ENCODE results near the gene CLK2. TPM values are rescaled to one million over a fixed set of nuclear protein-coding genes. Genes with fewer than 3 reads are reported as not detected.
A peak's percentile ranks its signal among the peaks of the same experiment; 100 is the strongest.

The CLK2 gene
- polyA plus RNA-seq, 1 donor from 2014 or later, result 44.4 TPM

DNA sequence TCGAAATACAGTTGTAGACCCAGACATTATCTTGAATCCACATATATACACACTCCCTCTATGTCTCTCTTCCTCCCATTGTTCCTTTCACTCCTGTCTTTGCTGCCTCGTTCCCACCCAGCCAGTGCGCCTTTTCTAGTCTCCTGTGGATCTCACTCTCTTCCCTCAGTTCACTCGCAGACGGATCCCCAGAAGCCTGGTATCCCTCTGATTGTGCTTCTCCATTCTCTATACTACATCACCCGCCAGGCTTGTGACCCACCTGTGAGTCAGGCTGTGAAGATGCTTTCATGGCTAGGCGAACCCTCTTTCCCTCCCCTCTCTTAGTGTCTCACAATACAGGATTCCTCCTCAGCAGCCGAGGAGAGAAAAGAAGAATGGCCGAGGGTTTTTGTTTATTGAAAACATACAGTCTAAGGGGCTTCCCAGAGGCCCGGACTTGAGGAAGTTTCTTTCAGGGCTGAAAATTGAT, 5.4 kb upstream of the CLK2 start:
- H3K27me3 ChIP-seq (ENCODE audit: insufficient read depth, low read depth, low read length), result no peaks in the 10 kb centered on the region
- peak overlapping the region; percentile 98 for H3K4me2 ChIP-seq (ENCODE audit: low read length)
- H3K4me3 ChIP-seq (ENCODE audit: low read length), result peak overlapping the region; percentile 96
- peaks cover 10% of the 10 kb centered on the region for H3F3A ChIP-seq (ENCODE audit: insufficient read depth, low read length, poor library complexity, severe bottlenecking)
- no peaks in the 10 kb centered on the region for H3K36me3 ChIP-seq (ENCODE audit: insufficient read depth, low read length)
- H3K79me2 ChIP-seq (replicated peaks; ENCODE audit: insufficient read depth, low read length), result no peaks in the 10 kb centered on the region
- peak overlapping the region; percentile 100 for H3K27ac ChIP-seq (ENCODE audit: low read length)
- H3K9ac ChIP-seq (ENCODE audit: low read length), result peak overlapping the region; percentile 97
- H3K9me2 ChIP-seq (ENCODE audit: insufficient read depth, low read length), result no peaks in the 10 kb centered on the region
- no peak for TF ChIP-seq POLR2AphosphoS5 (IDR thresholded peaks at IDR 0.05)
- TF ChIP-seq EP300 (conservative IDR thresholded peaks at IDR 0.05; ENCODE audit: poor library complexity, severe bottlenecking), result peak; percentile 4
- TF ChIP-seq EZH2 (IDR thresholded peaks at IDR 0.05; ENCODE audit: borderline replicate concordance, insufficient read depth, low read length, poor library complexity, severe bottlenecking), result no peak
- TF ChIP-seq RAD21 (conservative IDR thresholded peaks at IDR 0.05), result peak; percentile 4
- TF ChIP-seq, protein P1, sequence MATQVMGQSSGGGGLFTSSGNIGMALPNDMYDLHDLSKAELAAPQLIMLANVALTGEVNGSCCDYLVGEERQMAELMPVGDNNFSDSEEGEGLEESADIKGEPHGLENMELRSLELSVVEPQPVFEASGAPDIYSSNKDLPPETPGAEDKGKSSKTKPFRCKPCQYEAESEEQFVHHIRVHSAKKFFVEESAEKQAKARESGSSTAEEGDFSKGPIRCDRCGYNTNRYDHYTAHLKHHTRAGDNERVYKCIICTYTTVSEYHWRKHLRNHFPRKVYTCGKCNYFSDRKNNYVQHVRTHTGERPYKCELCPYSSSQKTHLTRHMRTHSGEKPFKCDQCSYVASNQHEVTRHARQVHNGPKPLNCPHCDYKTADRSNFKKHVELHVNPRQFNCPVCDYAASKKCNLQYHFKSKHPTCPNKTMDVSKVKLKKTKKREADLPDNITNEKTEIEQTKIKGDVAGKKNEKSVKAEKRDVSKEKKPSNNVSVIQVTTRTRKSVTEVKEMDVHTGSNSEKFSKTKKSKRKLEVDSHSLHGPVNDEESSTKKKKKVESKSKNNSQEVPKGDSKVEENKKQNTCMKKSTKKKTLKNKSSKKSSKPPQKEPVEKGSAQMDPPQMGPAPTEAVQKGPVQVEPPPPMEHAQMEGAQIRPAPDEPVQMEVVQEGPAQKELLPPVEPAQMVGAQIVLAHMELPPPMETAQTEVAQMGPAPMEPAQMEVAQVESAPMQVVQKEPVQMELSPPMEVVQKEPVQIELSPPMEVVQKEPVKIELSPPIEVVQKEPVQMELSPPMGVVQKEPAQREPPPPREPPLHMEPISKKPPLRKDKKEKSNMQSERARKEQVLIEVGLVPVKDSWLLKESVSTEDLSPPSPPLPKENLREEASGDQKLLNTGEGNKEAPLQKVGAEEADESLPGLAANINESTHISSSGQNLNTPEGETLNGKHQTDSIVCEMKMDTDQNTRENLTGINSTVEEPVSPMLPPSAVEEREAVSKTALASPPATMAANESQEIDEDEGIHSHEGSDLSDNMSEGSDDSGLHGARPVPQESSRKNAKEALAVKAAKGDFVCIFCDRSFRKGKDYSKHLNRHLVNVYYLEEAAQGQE (IDR thresholded peaks at IDR 0.05; ENCODE audit: borderline replicate concordance), result no peak
- no peak for TF ChIP-seq TAF1 (IDR thresholded peaks at IDR 0.05; ENCODE audit: low read depth)
- peak; percentile 31 for TF ChIP-seq SMC3 (conservative IDR thresholded peaks at IDR 0.05; ENCODE audit: poor library complexity)
- TF ChIP-seq CTCF (IDR thresholded peaks at IDR 0.05; ENCODE audit: poor library complexity, severe bottlenecking), result peak; percentile 16
- TF ChIP-seq MXI1 (conservative IDR thresholded peaks at IDR 0.05; ENCODE audit: poor library complexity, severe bottlenecking), result peak; percentile 4
- no peaks in the 10 kb centered on the region for H3K9me3 ChIP-seq (ENCODE audit: low read length)
- peak overlapping the region; percentile 86 for H2AFZ ChIP-seq (ENCODE audit: low read depth, low read length)
- no peaks in the 10 kb centered on the region for H4K20me1 ChIP-seq (ENCODE audit: insufficient read depth)

- H2AFZ ChIP-seq (ENCODE audit: low read depth, low read length), result peak overlapping the region; percentile 86
- H3K27ac ChIP-seq (ENCODE audit: low read length), result peak overlapping the region; percentile 100
- no peaks in the 10 kb centered on the region for H3K36me3 ChIP-seq (ENCODE audit: insufficient read depth, low read length)
- no peaks in the 10 kb centered on the region for H4K20me1 ChIP-seq (ENCODE audit: insufficient read depth)
- H3K4me3 ChIP-seq (ENCODE audit: low read length), result peak overlapping the region; percentile 96
- no peaks in the 10 kb centered on the region for H3K79me2 ChIP-seq (replicated peaks; ENCODE audit: insufficient read depth, low read length)
- H3F3A ChIP-seq (ENCODE audit: insufficient read depth, low read length, poor library complexity, severe bottlenecking), result peaks cover 10% of the 10 kb centered on the region
- peak overlapping the region; percentile 97 for H3K9ac ChIP-seq (ENCODE audit: low read length)
- peak overlapping the region; percentile 98 for H3K4me2 ChIP-seq (ENCODE audit: low read length)
- no peaks in the 10 kb centered on the region for H3K9me3 ChIP-seq (ENCODE audit: low read length)
- H3K27me3 ChIP-seq (ENCODE audit: insufficient read depth, low read depth, low read length), result no peaks in the 10 kb centered on the region
- TF ChIP-seq, protein P1 (IDR thresholded peaks at IDR 0.05; ENCODE audit: borderline replicate concordance), result peak; percentile 71
- TF ChIP-seq RAD21 (conservative IDR thresholded peaks at IDR 0.05) (peak; percentile 77), EP300 (conservative IDR thresholded peaks at IDR 0.05; ENCODE audit: poor library complexity, severe bottlenecking) (peak; percentile 67), TAF1 (IDR thresholded peaks at IDR 0.05; ENCODE audit: low read depth) (peak; percentile 89), CTCF (IDR thresholded peaks at IDR 0.05; ENCODE audit: poor library complexity, severe bottlenecking) (peak; percentile 84), SMC3 (conservative IDR thresholded peaks at IDR 0.05; ENCODE audit: poor library complexity) (peak; percentile 72), EZH2 (IDR thresholded peaks at IDR 0.05; ENCODE audit: borderline replicate concordance, insufficient read depth, low read length, poor library complexity, severe bottlenecking) (no peak), POLR2AphosphoS5 (IDR thresholded peaks at IDR 0.05) (peak; percentile 81), MXI1 (conservative IDR thresholded peaks at IDR 0.05; ENCODE audit: poor library complexity, severe bottlenecking) (peak; percentile 30)
- no peaks in the 10 kb centered on the region for H3K9me2 ChIP-seq (ENCODE audit: insufficient read depth, low read length)
Observed at GRCh38 chr1:155277902-155278688, 4.8 kb upstream of the CLK2 start.
